Measurements from ENCODE around the gene MC2R.

DNA sequence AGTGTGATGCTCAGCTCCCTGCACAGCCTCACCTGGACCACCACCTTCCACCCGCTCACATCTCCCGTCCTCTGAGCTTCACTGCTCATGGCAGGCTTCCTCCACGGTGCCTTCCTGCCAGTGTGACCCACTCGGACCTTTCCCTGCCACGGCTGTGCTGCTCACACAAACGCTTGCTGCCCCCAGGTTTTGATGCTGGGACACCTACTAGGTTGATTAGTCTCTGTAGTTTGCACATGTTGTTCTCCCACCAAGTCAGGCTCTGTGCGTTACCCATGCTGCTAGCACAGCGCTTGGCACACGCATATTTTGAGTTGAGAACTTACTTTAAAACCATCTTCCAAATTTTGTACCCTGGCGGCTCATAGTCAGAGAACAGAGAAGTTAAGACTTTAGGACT lies 2.1 kb downstream of the MC2R start:
- TF ChIP-seq, protein P1, sequence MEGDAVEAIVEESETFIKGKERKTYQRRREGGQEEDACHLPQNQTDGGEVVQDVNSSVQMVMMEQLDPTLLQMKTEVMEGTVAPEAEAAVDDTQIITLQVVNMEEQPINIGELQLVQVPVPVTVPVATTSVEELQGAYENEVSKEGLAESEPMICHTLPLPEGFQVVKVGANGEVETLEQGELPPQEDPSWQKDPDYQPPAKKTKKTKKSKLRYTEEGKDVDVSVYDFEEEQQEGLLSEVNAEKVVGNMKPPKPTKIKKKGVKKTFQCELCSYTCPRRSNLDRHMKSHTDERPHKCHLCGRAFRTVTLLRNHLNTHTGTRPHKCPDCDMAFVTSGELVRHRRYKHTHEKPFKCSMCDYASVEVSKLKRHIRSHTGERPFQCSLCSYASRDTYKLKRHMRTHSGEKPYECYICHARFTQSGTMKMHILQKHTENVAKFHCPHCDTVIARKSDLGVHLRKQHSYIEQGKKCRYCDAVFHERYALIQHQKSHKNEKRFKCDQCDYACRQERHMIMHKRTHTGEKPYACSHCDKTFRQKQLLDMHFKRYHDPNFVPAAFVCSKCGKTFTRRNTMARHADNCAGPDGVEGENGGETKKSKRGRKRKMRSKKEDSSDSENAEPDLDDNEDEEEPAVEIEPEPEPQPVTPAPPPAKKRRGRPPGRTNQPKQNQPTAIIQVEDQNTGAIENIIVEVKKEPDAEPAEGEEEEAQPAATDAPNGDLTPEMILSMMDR (IDR thresholded peaks at IDR 0.05), result no peak
- TF ChIP-seq ZFX (IDR thresholded peaks at IDR 0.05; ENCODE audit: borderline replicate concordance), result no peak

Data from 22Rv1 (cell line).